Measurements from ENCODE around the gene DIAPH3. TPM values are rescaled to one million over a fixed set of nuclear protein-coding genes. Genes with fewer than 3 reads are reported as not detected.
A peak's percentile ranks its signal among the peaks of the same experiment; 100 is the strongest.

Gene DIAPH3
- total RNA-seq, 1 experiment from 2014 or later, result 62.3 TPM

DNA sequence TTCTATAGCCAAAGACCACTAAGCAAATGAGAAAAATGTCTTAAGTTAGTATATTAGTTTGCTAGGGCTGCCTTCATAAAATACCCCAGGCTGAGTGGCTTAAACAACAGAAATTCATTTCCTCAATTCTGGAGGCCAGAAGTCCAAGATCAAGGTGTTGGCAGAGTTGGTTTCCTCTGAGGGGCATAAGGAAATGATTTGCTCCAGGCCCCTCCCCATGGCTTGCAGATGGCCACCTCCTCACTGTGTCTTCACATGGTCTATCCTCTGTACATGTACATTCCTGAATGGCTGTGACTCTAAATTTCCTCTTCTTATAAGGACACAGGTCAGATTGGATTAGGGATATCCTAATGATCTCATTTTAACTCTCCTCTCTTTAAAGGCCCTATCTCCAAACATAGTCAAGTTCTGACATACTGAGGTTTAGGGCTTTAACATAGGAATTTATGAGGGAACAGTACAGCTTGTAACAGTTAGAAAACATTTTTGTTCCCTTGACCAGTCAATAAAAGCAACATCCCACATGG, 307.4 kb downstream of the DIAPH3 start:
- intact Hi-C loops (cut with micrococcal nuclease; ENCODE audit: unreplicated experiment), result no loop called here
- peaks cover 11% of the 10 kb centered on the region for H3K36me3 ChIP-seq (ENCODE audit: insufficient read depth, low read length, poor library complexity, severe bottlenecking)

DNA sequence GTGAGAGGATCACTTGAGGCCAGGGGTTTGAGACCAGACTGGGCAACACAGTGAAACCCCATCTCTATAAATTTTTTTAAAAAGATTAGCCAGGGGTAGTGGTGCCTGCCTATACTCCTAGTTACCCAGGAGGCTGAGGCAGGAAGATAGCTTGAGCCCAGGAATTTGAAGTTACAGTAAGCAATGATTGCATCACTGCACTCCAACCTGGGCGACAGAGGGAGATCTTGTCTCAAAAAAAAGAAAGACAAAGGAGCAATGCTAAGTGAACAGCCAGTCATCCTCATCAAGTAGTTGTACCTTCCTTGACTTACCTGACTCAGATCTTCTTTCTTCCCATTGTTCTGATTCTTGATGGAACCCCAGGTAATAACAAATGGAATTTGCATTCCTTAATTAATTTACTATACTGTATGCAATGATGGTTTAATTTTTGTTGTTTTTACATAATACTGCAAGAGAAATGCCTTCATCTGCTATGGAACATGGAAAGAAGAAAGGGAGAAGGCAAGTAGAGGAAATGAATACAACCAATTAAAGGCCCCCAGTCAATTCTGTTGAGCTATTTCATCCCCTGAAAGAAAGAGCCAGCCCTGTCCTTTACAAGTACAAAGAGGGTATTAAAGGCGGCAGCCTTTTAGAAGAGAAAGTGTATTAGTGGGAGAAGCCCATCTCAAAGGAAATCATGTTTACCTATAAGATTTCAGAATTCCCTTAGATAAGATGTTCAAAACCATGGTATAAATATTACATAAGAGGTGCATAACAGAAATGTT, 316.7 kb downstream of the DIAPH3 start:
- H3K27ac ChIP-seq (ENCODE audit: low read depth, low read length, poor library complexity, severe bottlenecking), result peak overlapping the region; percentile 44
- TF ChIP-seq, protein P1, sequence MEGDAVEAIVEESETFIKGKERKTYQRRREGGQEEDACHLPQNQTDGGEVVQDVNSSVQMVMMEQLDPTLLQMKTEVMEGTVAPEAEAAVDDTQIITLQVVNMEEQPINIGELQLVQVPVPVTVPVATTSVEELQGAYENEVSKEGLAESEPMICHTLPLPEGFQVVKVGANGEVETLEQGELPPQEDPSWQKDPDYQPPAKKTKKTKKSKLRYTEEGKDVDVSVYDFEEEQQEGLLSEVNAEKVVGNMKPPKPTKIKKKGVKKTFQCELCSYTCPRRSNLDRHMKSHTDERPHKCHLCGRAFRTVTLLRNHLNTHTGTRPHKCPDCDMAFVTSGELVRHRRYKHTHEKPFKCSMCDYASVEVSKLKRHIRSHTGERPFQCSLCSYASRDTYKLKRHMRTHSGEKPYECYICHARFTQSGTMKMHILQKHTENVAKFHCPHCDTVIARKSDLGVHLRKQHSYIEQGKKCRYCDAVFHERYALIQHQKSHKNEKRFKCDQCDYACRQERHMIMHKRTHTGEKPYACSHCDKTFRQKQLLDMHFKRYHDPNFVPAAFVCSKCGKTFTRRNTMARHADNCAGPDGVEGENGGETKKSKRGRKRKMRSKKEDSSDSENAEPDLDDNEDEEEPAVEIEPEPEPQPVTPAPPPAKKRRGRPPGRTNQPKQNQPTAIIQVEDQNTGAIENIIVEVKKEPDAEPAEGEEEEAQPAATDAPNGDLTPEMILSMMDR (conservative IDR thresholded peaks at IDR 0.05; ENCODE audit: low read depth, low read length), result no peak
- TF ChIP-seq EZH2 (IDR thresholded peaks at IDR 0.05; ENCODE audit: borderline replicate concordance, low read depth, low read length, poor library complexity, severe bottlenecking), result no peak
- no peaks in the 10 kb centered on the region for H3K36me3 ChIP-seq (ENCODE audit: insufficient read depth, low read length, poor library complexity, severe bottlenecking)
- H3K4me1 ChIP-seq (ENCODE audit: insufficient read depth, low read length, poor library complexity, severe bottlenecking), result peaks cover 24% of the 10 kb centered on the region
- ChIA-PET CTCF (no interaction called here), POLR2A (ENCODE audit: low non-redundant PET) (no interaction called here)
- no peaks in the 10 kb centered on the region for H3K27me3 ChIP-seq (replicated peaks; ENCODE audit: insufficient read depth, low read depth, low read length, poor library complexity)
- BruUV-seq (replicated peaks), result no TSS peak
- H3K4me3 ChIP-seq (ENCODE audit: low read depth, low read length, poor library complexity, severe bottlenecking), result no peak overlapping the region
- intact Hi-C loops (cut with micrococcal nuclease; ENCODE audit: unreplicated experiment), result no loop called here
- no peaks in the 10 kb centered on the region for H3K9me3 ChIP-seq (ENCODE audit: low read depth, low read length, poor library complexity, severe bottlenecking)
- DNase-seq (ENCODE audit: low spot score), result no peak

More for the DNA sequence above, 307.4 kb downstream of the DIAPH3 start:
- no TSS peak for BruUV-seq (replicated peaks)
- ChIA-PET CTCF (no interaction called here), POLR2A (ENCODE audit: low non-redundant PET) (no interaction called here)
- TF ChIP-seq EZH2 (IDR thresholded peaks at IDR 0.05; ENCODE audit: borderline replicate concordance, low read depth, low read length, poor library complexity, severe bottlenecking), result no peak
- TF ChIP-seq, protein P1 (conservative IDR thresholded peaks at IDR 0.05; ENCODE audit: low read depth, low read length), result no peak
- no peaks in the 10 kb centered on the region for H3K4me1 ChIP-seq (ENCODE audit: insufficient read depth, low read length, poor library complexity, severe bottlenecking)
- no peaks in the 10 kb centered on the region for H3K9me3 ChIP-seq (ENCODE audit: low read depth, low read length, poor library complexity, severe bottlenecking)
- H3K27me3 ChIP-seq (replicated peaks; ENCODE audit: insufficient read depth, low read depth, low read length, poor library complexity), result no peaks in the 10 kb centered on the region
- no peak overlapping the region for H3K27ac ChIP-seq (ENCODE audit: low read depth, low read length, poor library complexity, severe bottlenecking)
- no peak overlapping the region for H3K4me3 ChIP-seq (ENCODE audit: low read depth, low read length, poor library complexity, severe bottlenecking)
- DNase-seq (ENCODE audit: low spot score), result no peak

DNA sequence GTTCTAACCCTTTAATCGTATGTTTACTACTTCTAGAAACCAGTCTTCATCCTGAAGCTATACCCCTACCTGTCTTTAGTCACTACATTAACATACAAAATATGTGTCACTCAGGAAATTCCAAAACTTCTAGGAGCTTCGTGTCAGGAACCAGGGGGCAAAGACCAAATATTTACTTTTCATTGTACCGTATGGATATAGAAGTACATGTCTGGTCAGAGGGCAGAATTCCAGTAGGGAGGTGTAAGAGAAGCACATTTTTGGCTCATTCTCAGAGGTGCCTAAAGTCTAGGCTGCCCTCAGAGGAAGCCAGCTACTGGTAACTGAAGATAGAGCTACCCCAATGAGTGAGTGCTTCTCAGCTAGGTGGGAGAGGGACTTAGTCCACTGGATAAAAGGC, 320.7 kb downstream of the DIAPH3 start:
- intact Hi-C loops (cut with micrococcal nuclease; ENCODE audit: unreplicated experiment), result no loop called here
- POLR2A ChIA-PET (ENCODE audit: low non-redundant PET), result no interaction called here

More for the DNA sequence above, 320.7 kb downstream of the DIAPH3 start:
- TF ChIP-seq, protein P1 (conservative IDR thresholded peaks at IDR 0.05; ENCODE audit: low read depth, low read length), result no peak
- TF ChIP-seq EZH2 (IDR thresholded peaks at IDR 0.05; ENCODE audit: borderline replicate concordance, low read depth, low read length, poor library complexity, severe bottlenecking), result no peak
- no peak for DNase-seq (ENCODE audit: low spot score)
- peaks cover 42% of the 10 kb centered on the region for H3K4me1 ChIP-seq (ENCODE audit: insufficient read depth, low read length, poor library complexity, severe bottlenecking)
- no TSS peak for BruUV-seq (replicated peaks)
- no peak overlapping the region for H3K4me3 ChIP-seq (ENCODE audit: low read depth, low read length, poor library complexity, severe bottlenecking)
- H3K9me3 ChIP-seq (ENCODE audit: low read depth, low read length, poor library complexity, severe bottlenecking), result no peaks in the 10 kb centered on the region
- CTCF ChIA-PET, result no interaction called here
- no peaks in the 10 kb centered on the region for H3K27me3 ChIP-seq (replicated peaks; ENCODE audit: insufficient read depth, low read depth, low read length, poor library complexity)
- H3K36me3 ChIP-seq (ENCODE audit: insufficient read depth, low read length, poor library complexity, severe bottlenecking), result no peaks in the 10 kb centered on the region
- H3K27ac ChIP-seq (ENCODE audit: low read depth, low read length, poor library complexity, severe bottlenecking), result peak overlapping the region; percentile 2

Measured in A673 (cell line).